Measurements from ENCODE around the gene USP28. TPM values are rescaled to one million over a fixed set of nuclear protein-coding genes. Genes with fewer than 3 reads are reported as not detected.

The USP28 gene
- total RNA-seq, 1 donor from 2014 or later, result 39.4 TPM

- H3K27ac Mint-ChIP-seq (ENCODE audit: unreplicated experiment), result no peak overlapping the region
- no peak for TF ChIP-seq CTCF (conservative IDR thresholded peaks at IDR 0.05)
- no peak for DNase-seq (ENCODE audit: low read depth, low spot score)
- H3K9me3 Mint-ChIP-seq, result no peaks in the 10 kb centered on the region
- H3K27me3 Mint-ChIP-seq (ENCODE audit: low read depth), result no peaks in the 10 kb centered on the region
- H3K4me3 Mint-ChIP-seq, result no peak overlapping the region
- H3K36me3 Mint-ChIP-seq (ENCODE audit: low read depth), result peaks cover 11% of the 10 kb centered on the region
- H3K4me1 Mint-ChIP-seq, result peaks cover 3% of the 10 kb centered on the region
These were observed 34.3 kb downstream of the USP28 start for GRCh38 chr11:113840932-113841664.

DNA sequence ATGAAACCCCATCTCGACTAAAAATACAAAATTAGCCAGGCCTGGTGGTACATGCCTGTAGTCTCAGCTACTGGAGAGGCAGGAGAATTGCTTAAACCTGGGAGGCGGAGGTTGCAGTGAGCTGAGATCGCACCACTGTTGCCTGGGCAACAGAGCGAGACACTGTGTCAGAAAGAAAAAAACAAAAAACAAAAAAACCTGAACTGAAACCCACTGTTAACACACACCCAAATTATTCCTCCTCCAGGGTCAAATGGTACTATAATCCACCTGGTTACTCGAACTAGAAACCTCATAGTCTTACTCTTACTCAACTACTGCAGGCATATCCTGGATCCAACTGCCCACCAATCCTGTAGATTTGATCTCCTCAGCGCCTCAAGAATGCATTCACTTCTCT, 35.5 kb downstream of the USP28 start:
- Mint-ChIP-seq H3K9me3 (no peaks in the 10 kb centered on the region), H3K4me3 (no peak overlapping the region), H3K4me1 (peaks cover 3% of the 10 kb centered on the region), H3K27me3 (ENCODE audit: low read depth) (no peaks in the 10 kb centered on the region), H3K27ac (ENCODE audit: unreplicated experiment) (no peak overlapping the region), H3K36me3 (ENCODE audit: low read depth) (peaks cover 7% of the 10 kb centered on the region)
- TF ChIP-seq CTCF (conservative IDR thresholded peaks at IDR 0.05), result no peak
- DNase-seq (ENCODE audit: low read depth, low spot score), result no peak

DNA sequence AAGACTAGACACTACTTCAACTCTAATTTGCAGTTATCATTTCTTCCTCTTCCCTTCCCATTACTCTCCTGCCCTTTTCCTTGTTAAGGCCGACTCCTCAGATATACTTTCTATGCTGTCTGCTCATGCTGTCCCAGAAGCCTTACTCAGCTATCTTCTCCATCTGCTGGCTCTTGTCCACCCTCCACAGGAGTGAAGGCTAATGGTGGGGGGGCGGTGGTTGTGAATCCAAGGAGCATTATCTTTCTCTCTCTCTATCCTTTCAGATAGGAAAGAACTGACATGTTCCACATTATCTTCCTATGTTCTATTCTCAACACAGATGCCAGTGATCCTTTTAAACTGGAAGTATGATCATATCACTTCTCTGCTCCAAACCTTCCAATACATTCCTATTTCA, 37.4 kb downstream of the USP28 start:
- DNase-seq (ENCODE audit: low read depth, low spot score), result no peak
- Mint-ChIP-seq H3K27me3 (ENCODE audit: low read depth) (no peaks in the 10 kb centered on the region), H3K4me1 (peaks cover 10% of the 10 kb centered on the region), H3K9me3 (no peaks in the 10 kb centered on the region), H3K36me3 (ENCODE audit: low read depth) (peaks cover 10% of the 10 kb centered on the region), H3K27ac (ENCODE audit: unreplicated experiment) (no peak overlapping the region), H3K4me3 (no peak overlapping the region)
- no peak for TF ChIP-seq CTCF (conservative IDR thresholded peaks at IDR 0.05)

DNA sequence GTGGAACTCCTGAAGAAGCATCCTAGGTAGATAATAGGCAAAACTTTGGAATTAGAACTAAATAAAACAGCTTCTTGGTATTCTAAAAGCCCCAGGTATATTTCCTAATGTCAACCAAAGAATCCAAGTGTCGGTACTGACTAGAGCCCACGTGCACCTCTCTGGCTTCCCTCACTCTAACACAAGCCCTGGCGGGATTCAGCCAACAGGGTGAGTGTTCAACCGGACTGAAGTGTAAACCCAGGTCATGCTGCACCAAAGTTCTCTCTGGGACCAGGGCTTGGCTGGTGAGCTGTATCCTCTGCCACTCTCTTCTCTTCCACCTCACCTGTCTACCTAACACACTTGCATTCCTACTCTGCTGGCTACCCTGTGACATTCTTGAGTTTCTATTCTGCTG, 40.1 kb downstream of the USP28 start:
- no peak for TF ChIP-seq CTCF (conservative IDR thresholded peaks at IDR 0.05)

DNA sequence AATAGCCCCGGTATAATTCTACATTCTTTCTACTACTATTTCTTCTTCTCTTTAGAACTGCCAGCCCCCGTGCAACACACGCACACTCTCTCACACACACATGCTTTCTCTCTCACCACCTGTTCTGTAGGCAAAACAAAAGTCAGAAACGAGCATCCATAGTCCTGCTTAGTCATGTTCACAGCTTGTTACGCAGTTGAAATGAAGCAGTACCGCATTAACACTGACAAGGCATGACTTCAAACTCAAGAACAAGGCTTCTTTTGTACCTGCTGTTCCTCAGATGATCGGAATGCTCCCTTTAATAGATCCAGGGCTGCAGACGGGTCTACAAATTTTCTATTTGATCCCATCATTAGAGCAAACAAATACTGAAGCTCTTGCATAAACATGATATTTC, 42.2 kb downstream of the USP28 start:
- Mint-ChIP-seq H3K27me3 (ENCODE audit: low read depth) (no peaks in the 10 kb centered on the region), H3K27ac (ENCODE audit: unreplicated experiment) (no peak overlapping the region), H3K4me1 (peaks cover 9% of the 10 kb centered on the region), H3K36me3 (ENCODE audit: low read depth) (peaks cover 11% of the 10 kb centered on the region), H3K9me3 (no peaks in the 10 kb centered on the region), H3K4me3 (no peak overlapping the region)
- TF ChIP-seq CTCF (conservative IDR thresholded peaks at IDR 0.05), result no peak
- DNase-seq (ENCODE audit: low read depth, low spot score), result no peak

More for the DNA sequence above, 40.1 kb downstream of the USP28 start:
- Mint-ChIP-seq H3K4me1 (peaks cover 12% of the 10 kb centered on the region), H3K4me3 (no peak overlapping the region), H3K9me3 (no peaks in the 10 kb centered on the region), H3K27me3 (ENCODE audit: low read depth) (no peaks in the 10 kb centered on the region), H3K27ac (ENCODE audit: unreplicated experiment) (no peak overlapping the region), H3K36me3 (ENCODE audit: low read depth) (peaks cover 13% of the 10 kb centered on the region)
- no peak for DNase-seq (ENCODE audit: low read depth, low spot score)
